Activated naive CD4-positive, alpha-beta T cell treated with anti-CD3 and anti-CD28 coated beads, Interleukin-2, amount 50 U/mL, for 72 hours (primary cell): ENCODE results near the gene ADCY4. TPM values are rescaled to one million over a fixed set of nuclear protein-coding genes. Genes with fewer than 3 reads are reported as not detected.
"Not testable (repeated sequence)": the region's sequence is repeated elsewhere in the genome, so short reads cannot be mapped to it uniquely, and the experiment has no call there.

Experiments
- ATAC-seq, 2 donors: fragments of 150-1000 bp; cut with Tn5 transposase; 2 replicates each; pipeline ENCODE4 v1.10.0; 2021; ENCODE audit warnings: mild to moderate bottlenecking in 2 of 2, moderate library complexity in 2 of 2
- DNase-seq, 2 donors: peaks; one replicate each; pipeline ENCODE4 v3.0.0; 2021 to 2022; ENCODE audit warnings: low spot score in 2 of 2
- H3K27ac Mint-ChIP-seq, 2 donors: one replicate each; pipeline ENCODE4 v1.8.0; 2022; ENCODE audit warnings: mild to moderate bottlenecking in 2 of 2, mixed read lengths in 2 of 2
- H3K36me3 Mint-ChIP-seq, 2 donors: one replicate each; pipeline ENCODE4 v1.8.0; 2022; ENCODE audit warnings: mixed read lengths in 2 of 2
- H3K9me3 Mint-ChIP-seq, 2 donors: one replicate each; pipeline ENCODE4 v1.8.0; 2022; ENCODE audit warnings: mixed read lengths in 2 of 2
- total RNA-seq, 2 donors: library from RNA; stranded (reverse); gene quantifications; one replicate each; pipeline ENCODE4 v1.2.3, GENCODE V29; 2022

The ADCY4 gene
- total RNA-seq, 2 donors from 2014 or later: 2.1 to 5.7 TPM

DNA sequence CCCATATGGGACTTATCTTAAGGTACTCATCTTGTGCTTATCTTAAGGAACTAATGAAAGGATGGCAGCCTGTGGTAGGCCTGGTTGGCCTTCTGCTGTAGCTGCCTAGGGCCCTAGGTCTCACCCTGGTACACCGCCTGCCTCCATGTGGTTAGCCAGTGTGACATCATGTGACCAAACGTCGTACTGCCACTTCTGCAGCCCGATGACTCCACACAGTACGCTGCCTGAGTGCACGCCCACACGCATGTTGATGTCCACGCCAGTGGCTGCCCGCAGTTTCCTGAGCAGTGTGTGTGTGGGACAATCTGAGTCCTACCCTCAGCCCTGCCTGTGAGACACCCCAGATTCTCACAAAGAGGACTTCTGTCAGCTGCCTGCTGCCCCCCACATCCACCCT lies 5.1 kb downstream of the ADCY4 start:
- DNase-seq (no peak), ATAC-seq (peak in 1 of 2 donors; percentile 52)
- Mint-ChIP-seq H3K27ac (no peak overlapping the region), H3K36me3 (peaks cover 0 to 5% of the 10 kb centered on the region in 2 donors), H3K9me3 (no peaks in the 10 kb centered on the region)

DNA sequence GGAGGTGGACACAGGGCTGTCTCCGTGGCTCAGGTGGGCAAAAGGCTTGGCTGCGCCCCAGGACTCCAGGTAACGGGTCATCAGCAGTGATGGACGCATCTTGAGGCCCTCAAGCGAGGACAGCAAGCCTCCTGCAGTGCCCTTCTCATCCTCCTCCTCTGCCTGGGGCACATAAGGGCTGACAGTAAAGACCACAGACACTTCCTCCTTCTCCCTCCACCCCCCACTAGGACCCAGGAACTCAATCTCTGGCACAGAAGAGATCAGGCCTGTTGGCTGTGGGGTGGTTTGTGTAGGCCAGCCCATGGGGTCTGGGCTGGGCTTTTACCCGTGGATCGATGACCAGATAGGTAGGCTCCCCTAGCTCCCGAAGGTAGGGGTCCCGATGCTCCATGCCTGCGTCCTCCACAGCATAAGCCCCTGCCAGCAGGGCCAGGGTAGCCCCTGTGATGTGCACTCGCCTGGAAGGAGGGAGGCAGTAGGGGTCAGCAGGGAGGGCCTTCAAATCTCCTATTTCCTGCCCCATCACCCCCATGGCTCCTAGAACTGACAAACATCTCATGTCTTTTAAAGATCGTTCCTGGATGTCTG lies 5.7 kb downstream of the ADCY4 start:
- H3K27ac Mint-ChIP-seq: no peak overlapping the region
- DNase-seq: no peak
- H3K36me3 Mint-ChIP-seq: peaks cover 0 to 5% of the 10 kb centered on the region in 2 donors
- no peaks in the 10 kb centered on the region for H3K9me3 Mint-ChIP-seq
- no peak for ATAC-seq

DNA sequence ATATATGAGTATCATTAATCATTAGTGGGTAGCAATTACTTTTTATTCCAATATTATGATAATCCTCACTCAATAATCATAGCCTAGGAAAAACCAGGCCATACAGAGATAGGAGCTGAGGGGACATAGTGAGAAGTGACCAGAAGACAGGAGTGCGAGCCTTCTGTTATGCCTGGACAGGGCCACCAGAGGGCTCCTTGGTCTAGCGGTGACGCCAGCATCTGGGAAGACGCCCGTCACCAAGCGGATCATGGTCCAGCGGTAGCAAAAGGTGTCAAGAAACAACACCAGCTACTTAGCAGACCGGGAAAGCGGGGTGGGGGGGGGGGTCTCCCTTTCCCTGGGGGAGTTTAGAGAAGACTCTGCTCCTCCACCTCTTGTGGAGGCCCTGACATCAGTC lies 7.0 kb downstream of the ADCY4 start:
- not testable (repeated sequence) for DNase-seq, ATAC-seq, H3K27ac Mint-ChIP-seq, H3K9me3 Mint-ChIP-seq, H3K36me3 Mint-ChIP-seq

DNA sequence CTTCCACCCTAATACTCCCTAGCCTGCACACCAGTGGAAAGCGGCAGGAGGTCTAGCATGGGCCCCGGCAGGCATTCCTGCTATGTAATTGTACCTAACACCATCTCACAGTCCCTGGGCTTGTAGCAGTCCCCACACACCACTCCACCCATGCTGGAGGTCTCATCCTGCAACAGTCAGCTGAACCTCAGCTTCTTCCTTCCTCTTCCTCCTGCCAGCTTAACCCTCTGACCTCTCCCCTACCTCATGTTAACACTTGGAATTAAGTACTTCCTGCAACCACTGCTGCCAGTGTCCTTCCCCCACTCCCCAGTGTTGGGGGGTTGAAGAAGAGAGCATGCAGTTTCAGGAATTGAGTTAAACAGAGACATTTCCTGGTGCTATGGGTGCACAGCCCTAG lies 7.6 kb downstream of the ADCY4 start:
- DNase-seq (no peak), ATAC-seq (no peak)
- Mint-ChIP-seq H3K27ac (peak overlapping the region in 1 of 2 donors; percentile 25), H3K36me3 (peaks cover 0 to 2% of the 10 kb centered on the region in 2 donors), H3K9me3 (no peaks in the 10 kb centered on the region)

DNA sequence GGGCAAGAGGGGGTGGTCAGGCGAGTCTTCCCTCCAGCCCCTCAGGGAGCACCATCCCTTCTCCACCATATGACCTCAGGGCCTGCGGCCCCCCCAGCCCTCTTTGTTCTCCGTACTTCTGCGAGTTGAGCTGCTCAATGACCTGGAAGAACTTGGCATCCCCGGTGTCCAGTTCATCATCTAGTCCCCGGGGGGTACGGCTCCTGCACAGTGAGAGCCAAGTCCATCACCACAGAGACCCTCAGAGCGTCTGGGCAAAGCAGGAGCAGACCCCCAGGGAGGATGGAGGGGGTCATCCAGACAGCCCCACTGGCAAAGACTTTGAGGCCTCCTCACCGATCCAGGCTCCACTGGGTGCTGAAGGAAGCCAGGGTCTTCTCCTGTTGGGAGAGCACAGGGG lies 8.9 kb downstream of the ADCY4 start:
- H3K9me3 Mint-ChIP-seq: no peaks in the 10 kb centered on the region
- DNase-seq (no peak), ATAC-seq (no peak)
- H3K36me3 Mint-ChIP-seq: no peaks in the 10 kb centered on the region
- no peak overlapping the region for H3K27ac Mint-ChIP-seq

DNA sequence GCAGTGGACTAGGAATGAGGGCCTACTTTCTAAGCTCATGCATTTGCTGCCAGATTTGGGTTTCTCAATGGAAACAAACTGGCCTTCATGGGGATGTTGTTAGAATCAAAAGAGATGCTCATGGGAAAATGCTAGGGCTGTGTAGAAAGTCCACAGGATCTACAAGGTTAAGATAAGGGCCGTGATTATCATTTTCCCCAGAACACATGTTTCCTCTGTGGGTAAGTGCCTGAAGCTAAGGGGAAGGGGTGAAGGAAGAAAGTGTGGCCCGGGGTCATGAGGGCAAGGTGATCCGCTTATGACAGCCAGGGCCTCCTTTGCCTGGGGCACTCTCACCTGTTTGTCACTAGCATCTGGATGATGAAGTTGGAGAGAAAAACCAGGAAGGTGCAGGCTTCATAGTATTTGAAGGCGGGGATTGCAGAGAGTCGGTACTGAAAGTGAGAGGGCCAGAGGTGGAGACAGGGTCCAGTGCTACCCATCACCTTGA lies 9.8 kb downstream of the ADCY4 start:
- DNase-seq (no peak), ATAC-seq (no peak)
- H3K36me3 Mint-ChIP-seq: no peaks in the 10 kb centered on the region
- H3K27ac Mint-ChIP-seq: peak overlapping the region in 1 of 2 donors; percentile 53
- H3K9me3 Mint-ChIP-seq: no peaks in the 10 kb centered on the region

DNA sequence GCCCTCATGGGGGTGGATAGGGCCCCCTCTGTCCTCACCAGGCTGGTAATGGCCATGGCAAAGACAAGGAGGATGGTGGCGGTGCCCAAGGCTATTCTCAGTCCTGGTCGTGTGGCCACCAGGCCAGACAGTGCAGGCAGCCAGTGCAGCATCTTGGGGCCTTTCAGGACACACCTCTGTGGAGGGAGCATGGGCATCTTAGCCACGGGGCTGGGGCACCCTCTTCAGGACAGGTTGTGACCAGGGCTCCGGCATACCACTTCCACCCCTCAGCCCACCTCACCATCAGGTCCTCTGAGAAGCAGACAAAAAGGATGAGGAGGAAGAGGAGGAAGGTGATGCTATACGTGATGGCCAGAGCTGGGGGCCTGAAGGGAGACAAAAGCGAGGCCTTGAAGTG lies 10.8 kb downstream of the ADCY4 start:
- Mint-ChIP-seq H3K36me3 (no peaks in the 10 kb centered on the region), H3K9me3 (no peaks in the 10 kb centered on the region), H3K27ac (no peak overlapping the region)
- ATAC-seq (no peak), DNase-seq (no peak)

DNA sequence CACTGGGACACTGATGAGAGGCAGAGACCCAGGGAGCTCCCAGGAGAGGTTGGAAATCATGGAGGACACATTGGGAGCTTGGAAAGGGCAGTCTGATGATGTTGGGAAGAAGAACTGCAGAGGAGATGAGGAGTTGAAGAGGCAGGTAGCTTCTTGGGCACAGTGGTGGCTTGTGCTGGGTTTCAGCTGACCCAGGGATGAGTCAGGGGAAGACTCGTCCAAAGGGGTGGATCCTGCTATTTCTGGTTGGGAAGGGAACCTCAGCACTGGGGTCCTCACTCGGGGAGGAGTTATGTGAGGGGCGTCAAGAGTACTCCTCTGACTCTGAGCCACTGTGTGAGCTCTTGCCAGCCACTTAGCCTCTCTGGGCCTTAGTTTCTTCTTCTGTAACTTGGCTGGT lies 11.5 kb downstream of the ADCY4 start:
- DNase-seq (no peak), ATAC-seq (no peak)
- no peaks in the 10 kb centered on the region for H3K9me3 Mint-ChIP-seq
- no peak overlapping the region for H3K27ac Mint-ChIP-seq
- no peaks in the 10 kb centered on the region for H3K36me3 Mint-ChIP-seq

DNA sequence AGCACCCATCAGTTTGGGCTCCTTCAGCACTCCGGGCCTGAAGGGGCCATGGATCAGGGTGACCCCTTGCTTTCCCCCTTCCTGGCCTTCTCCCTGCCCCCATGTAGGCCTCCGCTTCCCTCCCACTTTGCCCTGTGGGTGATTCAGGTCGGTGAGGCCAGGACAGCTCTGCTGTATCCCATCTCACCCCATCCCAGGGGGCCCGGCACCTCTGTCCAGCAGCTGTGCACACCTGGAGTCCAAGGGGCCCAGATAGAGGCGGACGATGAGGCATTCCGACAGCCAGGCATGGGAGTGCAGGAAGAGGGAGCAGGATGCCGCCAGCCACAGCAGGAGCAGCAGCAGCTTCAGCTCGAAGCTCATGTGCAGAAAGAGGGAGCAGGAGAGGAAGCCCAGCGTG lies 12.2 kb downstream of the ADCY4 start:
- Mint-ChIP-seq H3K27ac (no peak overlapping the region), H3K36me3 (peaks cover 0 to 4% of the 10 kb centered on the region in 2 donors), H3K9me3 (no peaks in the 10 kb centered on the region)
- ATAC-seq: no peak
- no peak for DNase-seq

DNA sequence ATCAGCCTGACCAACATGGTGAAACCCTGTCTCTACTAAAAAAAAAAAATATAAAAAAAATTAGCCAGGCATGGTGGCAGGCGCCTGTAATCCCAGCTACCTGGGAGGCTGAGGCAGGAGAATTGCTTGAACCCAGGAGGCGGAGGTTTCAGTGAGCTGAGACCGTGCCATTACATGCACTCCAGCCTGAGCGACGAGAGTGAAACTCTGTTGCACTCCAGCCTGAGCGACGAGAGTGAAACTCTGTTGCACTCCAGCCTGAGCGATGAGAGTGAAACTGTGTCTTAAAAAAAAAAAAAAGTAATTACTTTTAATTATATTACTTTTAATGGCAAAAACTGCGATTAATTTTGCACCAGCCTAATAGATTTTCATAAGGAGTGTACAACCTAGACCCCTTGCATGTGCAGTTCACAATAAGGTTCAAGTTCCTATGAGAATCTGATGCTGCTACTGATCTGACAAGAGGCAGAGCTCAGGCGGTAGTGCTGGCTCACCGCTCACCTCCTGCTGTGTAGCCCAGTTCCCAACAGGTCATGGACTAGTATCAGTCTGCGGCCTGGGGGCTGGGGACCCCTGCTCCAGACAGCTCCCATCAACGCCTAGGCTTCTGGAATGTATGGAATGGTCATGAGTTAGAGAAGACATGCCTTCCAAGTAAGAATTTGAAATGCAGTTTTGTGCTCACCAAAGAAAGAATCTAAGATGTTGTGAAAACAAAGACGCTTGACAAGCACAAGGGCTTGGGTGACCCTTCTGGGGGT lies 13.5 kb downstream of the ADCY4 start:
- Mint-ChIP-seq H3K9me3 (no peaks in the 10 kb centered on the region), H3K27ac (no peak overlapping the region), H3K36me3 (peaks cover 0 to 8% of the 10 kb centered on the region in 2 donors)
- ATAC-seq (no peak), DNase-seq (no peak)

DNA sequence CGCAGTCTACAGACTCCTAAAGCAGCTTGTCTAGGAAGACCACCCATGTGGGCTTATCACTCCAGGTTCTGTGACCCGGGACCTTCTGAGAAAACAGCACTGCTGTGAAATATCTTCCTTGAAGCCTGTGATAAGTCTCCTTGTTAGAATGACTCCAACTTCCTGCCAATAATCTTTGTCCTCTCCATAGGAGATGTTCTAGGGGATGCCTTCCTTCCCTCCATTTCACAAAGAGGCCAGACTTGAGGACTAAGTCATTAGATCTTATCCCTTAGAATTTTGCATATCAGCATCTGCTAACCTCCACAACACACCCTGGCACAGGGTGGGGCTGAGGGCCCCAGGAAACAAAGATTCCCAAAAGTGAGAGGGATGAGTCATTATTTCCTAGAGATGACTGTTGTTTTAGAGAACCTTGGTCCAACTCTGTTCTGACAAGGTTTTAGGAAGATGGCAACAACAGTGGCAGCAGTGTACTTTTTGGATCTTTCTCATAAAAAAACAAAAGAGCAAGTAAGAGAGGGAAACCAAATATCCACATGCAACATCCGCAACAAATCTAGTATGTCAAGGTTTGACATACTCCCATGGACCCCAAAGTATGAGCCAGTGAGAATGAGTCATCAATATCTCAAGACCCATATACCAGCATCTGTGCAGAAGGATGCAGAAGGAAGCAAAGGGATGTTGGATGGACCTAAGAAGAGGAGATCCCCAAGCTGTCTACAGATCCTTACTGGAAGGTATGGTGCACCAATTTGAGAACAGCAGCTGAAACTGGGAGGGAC lies 17.5 kb downstream of the ADCY4 start:
- no peaks in the 10 kb centered on the region for H3K9me3 Mint-ChIP-seq
- peaks cover 0 to 10% of the 10 kb centered on the region in 2 donors for H3K36me3 Mint-ChIP-seq
- DNase-seq (no peak), ATAC-seq (peak; percentile 16 to 58)
- peak overlapping the region; percentile 40 to 79 for H3K27ac Mint-ChIP-seq

DNA sequence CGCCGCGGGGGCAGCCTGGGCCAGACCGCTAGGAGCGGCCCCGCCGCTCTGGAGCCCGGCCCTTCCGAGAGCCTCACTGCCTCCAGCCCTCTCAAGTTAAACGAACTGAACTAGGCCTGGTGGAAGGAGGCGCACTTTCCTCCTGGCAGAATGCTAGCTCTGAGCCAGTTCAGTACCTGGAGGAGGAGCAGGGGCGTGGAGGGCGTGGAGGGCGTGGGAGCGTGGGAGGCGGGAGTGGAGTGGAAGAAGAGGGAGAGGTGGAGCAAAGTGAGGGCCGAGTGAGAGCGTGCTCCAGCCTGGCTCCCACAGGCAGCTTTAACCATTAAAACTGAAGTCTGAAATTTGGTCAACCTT lies 18.3 kb downstream of the ADCY4 start:
- Mint-ChIP-seq H3K9me3 (no peaks in the 10 kb centered on the region), H3K36me3 (peaks cover 0 to 18% of the 10 kb centered on the region in 2 donors), H3K27ac (no peak overlapping the region)
- no peak for DNase-seq
- ATAC-seq: no peak

DNA sequence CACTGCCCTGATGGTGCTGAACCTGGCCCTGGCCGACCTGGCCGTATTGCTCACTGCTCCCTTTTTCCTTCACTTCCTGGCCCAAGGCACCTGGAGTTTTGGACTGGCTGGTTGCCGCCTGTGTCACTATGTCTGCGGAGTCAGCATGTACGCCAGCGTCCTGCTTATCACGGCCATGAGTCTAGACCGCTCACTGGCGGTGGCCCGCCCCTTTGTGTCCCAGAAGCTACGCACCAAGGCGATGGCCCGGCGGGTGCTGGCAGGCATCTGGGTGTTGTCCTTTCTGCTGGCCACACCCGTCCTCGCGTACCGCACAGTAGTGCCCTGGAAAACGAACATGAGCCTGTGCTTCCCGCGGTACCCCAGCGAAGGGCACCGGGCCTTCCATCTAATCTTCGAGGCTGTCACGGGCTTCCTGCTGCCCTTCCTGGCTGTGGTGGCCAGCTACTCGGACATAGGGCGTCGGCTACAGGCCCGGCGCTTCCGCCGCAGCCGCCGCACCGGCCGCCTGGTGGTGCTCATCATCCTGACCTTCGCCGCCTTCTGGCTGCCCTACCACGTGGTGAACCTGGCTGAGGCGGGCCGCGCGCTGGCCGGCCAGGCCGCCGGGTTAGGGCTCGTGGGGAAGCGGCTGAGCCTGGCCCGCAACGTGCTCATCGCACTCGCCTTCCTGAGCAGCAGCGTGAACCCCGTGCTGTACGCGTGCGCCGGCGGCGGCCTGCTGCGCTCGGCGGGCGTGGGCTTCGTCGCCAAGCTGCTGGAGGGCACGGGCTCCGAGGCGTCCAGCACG lies 18.9 kb downstream of the ADCY4 start:
- Mint-ChIP-seq H3K36me3 (peaks cover 0 to 20% of the 10 kb centered on the region in 2 donors), H3K9me3 (no peaks in the 10 kb centered on the region), H3K27ac (no peak overlapping the region)
- DNase-seq: no peak
- ATAC-seq: no peak

DNA sequence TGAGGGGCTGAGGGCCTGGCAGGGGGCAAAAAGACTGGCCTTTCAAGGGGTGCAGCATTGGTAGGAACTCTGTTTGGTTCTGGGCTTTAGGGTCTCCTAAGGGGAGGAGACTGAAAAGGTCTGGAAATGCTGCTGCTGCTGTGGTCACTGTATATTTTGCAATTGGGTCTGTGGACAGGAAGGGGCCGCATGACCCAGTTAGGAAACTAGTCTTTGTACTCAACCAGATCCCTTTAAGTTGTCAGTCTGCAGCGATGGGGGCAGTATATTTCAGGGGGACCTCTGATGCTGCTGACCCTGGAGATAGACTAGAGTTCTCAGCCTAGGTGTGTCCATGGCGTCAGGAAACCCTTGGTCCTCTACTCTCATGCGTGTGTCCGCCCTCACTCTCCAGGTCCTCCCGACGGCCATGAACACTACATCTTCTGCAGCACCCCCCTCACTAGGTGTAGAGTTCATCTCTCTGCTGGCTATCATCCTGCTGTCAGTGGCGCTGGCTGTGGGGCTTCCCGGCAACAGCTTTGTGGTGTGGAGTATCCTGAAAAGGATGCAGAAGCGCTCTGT lies 19.5 kb downstream of the ADCY4 start:
- no peak for DNase-seq
- Mint-ChIP-seq H3K36me3 (peaks cover 0 to 20% of the 10 kb centered on the region in 2 donors), H3K9me3 (no peaks in the 10 kb centered on the region), H3K27ac (no peak overlapping the region)
- no peak for ATAC-seq

DNA sequence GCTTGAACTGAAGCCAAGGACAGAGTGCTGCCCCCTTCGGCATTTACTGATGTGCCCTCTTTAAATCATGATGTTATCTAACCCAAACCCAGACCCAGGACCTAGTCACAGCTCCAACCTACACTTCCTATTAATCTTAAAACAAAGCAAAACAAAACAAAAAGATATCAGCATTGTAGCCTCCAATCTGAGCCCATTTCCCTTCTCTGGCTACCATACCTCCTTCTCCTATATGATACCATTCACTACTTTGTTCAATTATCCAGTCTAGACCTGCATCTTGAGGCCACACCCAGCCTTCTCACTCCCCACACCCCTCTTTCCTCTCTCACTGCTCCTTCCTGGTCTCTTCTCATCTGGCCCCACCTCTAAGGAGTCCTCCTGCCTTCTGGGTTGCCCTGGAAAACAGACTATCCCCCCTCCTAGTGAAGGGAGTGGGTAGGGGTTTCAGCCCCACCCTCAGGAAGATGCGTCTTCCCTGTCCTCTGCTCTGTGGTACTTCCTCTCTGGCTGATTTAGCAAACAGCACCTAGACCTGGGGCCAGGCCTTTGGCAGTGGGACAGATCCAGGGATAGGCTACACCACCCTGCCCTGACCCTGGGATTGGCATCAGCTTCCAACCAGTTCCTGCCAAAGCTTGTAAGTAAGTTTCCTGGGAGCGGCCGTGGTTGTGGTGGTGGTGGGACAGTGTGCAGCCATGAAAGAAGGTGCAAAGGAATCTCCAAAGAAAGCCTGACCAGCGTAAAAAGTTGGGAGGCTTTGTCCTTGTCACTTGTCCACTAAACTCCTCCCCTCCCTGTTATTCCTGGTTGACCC lies 20.3 kb downstream of the ADCY4 start:
- no peaks in the 10 kb centered on the region for H3K9me3 Mint-ChIP-seq
- no peak for DNase-seq
- H3K36me3 Mint-ChIP-seq: peaks cover 0 to 20% of the 10 kb centered on the region in 2 donors
- ATAC-seq: no peak
- peak overlapping the region; percentile 58 to 74 for H3K27ac Mint-ChIP-seq

DNA sequence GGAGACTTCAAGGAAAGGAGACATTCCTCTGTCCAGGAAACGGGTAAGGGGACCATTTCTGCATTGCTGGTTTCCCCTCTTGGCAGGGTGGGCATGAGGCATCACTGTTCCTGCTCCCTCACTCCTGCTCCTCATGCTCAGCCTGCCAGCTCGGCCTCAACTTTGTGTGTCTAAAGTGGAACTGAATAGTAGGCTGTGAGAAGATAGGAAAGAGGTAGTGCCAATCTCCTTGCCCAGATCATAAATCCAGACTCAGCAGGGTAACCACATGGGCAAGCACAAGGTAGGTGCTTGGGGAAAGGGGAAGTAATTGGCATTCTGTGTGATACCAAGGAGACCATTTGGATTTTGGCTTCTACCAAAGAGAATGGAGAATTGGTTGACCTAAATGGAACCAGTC lies 21.0 kb downstream of the ADCY4 start:
- peaks cover 0 to 20% of the 10 kb centered on the region in 2 donors for H3K36me3 Mint-ChIP-seq
- ATAC-seq: no peak

More for the DNA sequence above, 21.0 kb downstream of the ADCY4 start:
- Mint-ChIP-seq H3K9me3 (no peaks in the 10 kb centered on the region), H3K27ac (peak overlapping the region; percentile 58 to 74)
- no peak for DNase-seq
